GM12878 (cell line): ENCODE measurements around the gene SPIRE2. TPM values are rescaled to one million over a fixed set of nuclear protein-coding genes. Genes with fewer than 3 reads are reported as not detected.

Experiments used
- ATAC-seq: fragments of 200-7000 bp; cut with Tn5 transposase; 3 replicates; pipeline ENCODE4 v1.9.1; 2020; ENCODE audit warnings: mild to moderate bottlenecking, moderate library complexity
- BruUV-seq: library from RNA; stranded (reverse); fragments of 400-500 nt; replicated peaks from 2 replicates; lab custom pipeline; 2021; lab: Mats Ljungman, UMichigan
- CTCF ChIA-PET: fragments of 300-600 bp; sonication (Branson Sonifier 250); formaldehyde crosslinking; extraction: SDS; loops from one replicate; lab custom pipeline; 2021; ENCODE audit warnings: inconsistent platforms; lab: Yijun Ruan, JAX
- POLR2A ChIA-PET: fragments of 350-600 bp; formaldehyde crosslinking; extraction: SDS; loops from one replicate; lab custom pipeline; 2021; ENCODE audit warnings: inconsistent platforms; lab: Charles Lee
- RAD21 ChIA-PET: fragments of 300-600 bp; sonication (Branson Sonifier 250); formaldehyde crosslinking; loops from one replicate; lab custom pipeline; 2023; ENCODE audit warnings: antibody characterized with exemption; ENCODE audit not compliant: unreplicated experiment; lab: Charles Lee
- SMC1A ChIA-PET: fragments of 300-600 bp; sonication (Branson Sonifier 250); formaldehyde crosslinking; loops from one replicate; lab custom pipeline; 2023; ENCODE audit not compliant: unreplicated experiment, uncharacterized antibody; lab: Charles Lee
- DNase-seq: peaks from one replicate; pipeline ENCODE4 v3.0.0-alpha.2; 2011; ENCODE audit warnings: low read depth, low spot score
- FAIRE-seq: peaks from 3 replicates; lab custom pipeline; 2011; peaks lifted over from hg19 to GRCh38; lab: Jason Lieb, UNC
- H2AFZ ChIP-seq: 2 replicates; pipeline ENCODE4 v1.6.0; 2011; ENCODE audit warnings: low read depth, low read length, control low read depth; ENCODE audit not compliant: control insufficient read depth
- H3K27ac ChIP-seq: 2 replicates; pipeline ENCODE4 v1.5.1; 2011; ENCODE audit warnings: control low read depth; ENCODE audit not compliant: control insufficient read depth, insufficient read depth
- H3K27me3 ChIP-seq, 2 experiments: replicated peaks in 1 of 2; 2 replicates each; pipeline versions ENCODE4 v1.6.0 to v1.6.1; 2011; ENCODE audit warnings: low read length in 1 of 2; ENCODE audit not compliant: control insufficient read depth in 2 of 2, insufficient read depth in 2 of 2
- H3K36me3 ChIP-seq, 2 experiments: 2 replicates each; pipeline ENCODE4 v1.5.1; 2011; ENCODE audit warnings: low read length in 1 of 2; ENCODE audit not compliant: control insufficient read depth in 2 of 2, insufficient read depth in 2 of 2
- H3K4me1 ChIP-seq: 2 replicates; pipeline ENCODE4 v1.6.1; 2011; ENCODE audit warnings: mild to moderate bottlenecking, low read length, moderate library complexity, mixed read lengths; ENCODE audit not compliant: control insufficient read depth, insufficient read depth
- H3K4me2 ChIP-seq: 2 replicates; pipeline ENCODE4 v1.6.0; 2011; ENCODE audit warnings: control low read depth; ENCODE audit not compliant: control insufficient read depth, insufficient read depth
- H3K4me3 ChIP-seq: fragments of 200-600 bp; sonication (generic); 2 replicates; pipeline ENCODE4 v1.5.1; 2016
- H3K79me2 ChIP-seq: 2 replicates; pipeline ENCODE4 v1.6.0; 2011; ENCODE audit warnings: low read length; ENCODE audit not compliant: control insufficient read depth, insufficient read depth
- H3K9ac ChIP-seq: 2 replicates; pipeline ENCODE4 v1.8.0; 2011; ENCODE audit warnings: low read length, control low read depth, mixed read lengths; ENCODE audit not compliant: control insufficient read depth, insufficient read depth
- H3K9me3 ChIP-seq: replicated peaks from 3 replicates; pipeline ENCODE4 v1.5.1; 2011; ENCODE audit warnings: mild to moderate bottlenecking, low read length; ENCODE audit not compliant: control insufficient read depth, insufficient read depth
- H4K20me1 ChIP-seq: 2 replicates; pipeline ENCODE4 v1.6.0; 2011; ENCODE audit not compliant: control insufficient read depth, insufficient read depth
- CREM ChIP-seq: IDR thresholded peaks from 2 replicates; pipeline ENCODE4 v1.6.1; 2014; ENCODE audit warnings: antibody characterized with exemption, low read depth
- CTCF ChIP-seq, 3 experiments: IDR thresholded peaks in 2 of 3; conservative IDR thresholded peaks in 1 of 3; 2 replicates each; pipeline ENCODE4 v1.5.1; 2011; ENCODE audit warnings: low read depth in 3 of 3, low read length in 3 of 3, mild to moderate bottlenecking in 3 of 3, control low read depth in 2 of 3, moderate library complexity in 2 of 3, inconsistent platforms in 1 of 3, mixed read lengths in 1 of 3; ENCODE audit not compliant: control insufficient read depth in 2 of 3, insufficient read depth in 1 of 3; ENCODE audit errors: extremely low read depth in 1 of 3
- EED ChIP-seq: sonication (generic); IDR thresholded peaks from 2 replicates; pipeline ENCODE4 v1.6.1; 2016; ENCODE audit warnings: antibody characterized with exemption, low read depth
- FOXK2 ChIP-seq: fragments of 450-650 bp; IDR thresholded peaks from 2 replicates; pipeline ENCODE4 v1.6.1; 2017; ENCODE audit warnings: mild to moderate bottlenecking, moderate library complexity
- GATAD2B ChIP-seq: fragments of 450-650 bp; conservative IDR thresholded peaks from 2 replicates; pipeline ENCODE4 v1.6.1; 2017; ENCODE audit warnings: low read depth, mild to moderate bottlenecking, moderate library complexity
- PAX5 ChIP-seq: IDR thresholded peaks from 2 replicates; pipeline ENCODE4 v1.6.1; 2011; ENCODE audit warnings: low read depth, low read length, borderline replicate concordance
- PBX3 ChIP-seq: IDR thresholded peaks from 2 replicates; pipeline ENCODE4 v1.6.1; 2011; ENCODE audit warnings: mild to moderate bottlenecking, low read depth, low read length, moderate library complexity; ENCODE audit not compliant: insufficient replicate concordance
- PML ChIP-seq: IDR thresholded peaks from 2 replicates; pipeline ENCODE4 v1.6.1; 2012; ENCODE audit warnings: low read length, inconsistent platforms
- POLR2A ChIP-seq: IDR thresholded peaks from 2 replicates; pipeline ENCODE4 v1.6.1; 2011; ENCODE audit warnings: low read depth, mild to moderate bottlenecking, low read length
- RELB ChIP-seq: fragments of 450-650 bp; IDR thresholded peaks from 2 replicates; pipeline ENCODE4 v1.6.1; 2017; ENCODE audit warnings: low read depth, mild to moderate bottlenecking, moderate library complexity
- TARDBP ChIP-seq: IDR thresholded peaks from 2 replicates; pipeline ENCODE4 v1.6.1; 2016; ENCODE audit warnings: borderline replicate concordance
- WGBS: methylation state at CpG from one replicate; pipeline ENCODE4 v1.1.6; 2016; ENCODE audit warnings: low lambda C conversion rate; ENCODE audit not compliant: insufficient replicate concordance, insufficient coverage; ENCODE audit errors: missing lambda C conversion rate; 5-methylcytosine and 5-hydroxymethylcytosine counted together
- in situ Hi-C: fragments of 300-500 bp; cut with MboI; formaldehyde crosslinking; loops from 9 replicates; pipeline ENCODE4 v1.14.3; 2018; ENCODE audit warnings: mixed read lengths
- intact Hi-C: fragments of 100-400 bp; cut with micrococcal nuclease; formaldehyde crosslinking; loops from one replicate; pipeline ENCODE4 v1.14.2; 2022; ENCODE audit not compliant: unreplicated experiment
- polyA plus RNA-seq, 11 experiments: library from polyadenylated mRNA; depleted of rRNA in 4 of 11; unstranded in 6 of 11; stranded (reverse) in 5 of 11; fragments of >200 nt; fragmentation: Nextera tagmentation in 4 of 11; fragmentation: Illumina TruSeq in 1 of 11; extraction: Ambion mirVana in 4 of 11; extraction: Trizol in 1 of 11; gene quantifications; 1 replicate in 1 of 11; 2 replicates in 10 of 11; pipeline versions ENCODE4 v1.2.1 to v1.2.3, GENCODE V29; 2011 to 2016; ENCODE audit warnings: inconsistent platforms in 2 of 11, missing spikeins in 2 of 11, low read depth in 1 of 11
- total RNA-seq, 4 experiments: library from RNA; depleted of rRNA in 3 of 4; stranded (reverse); fragments of >200 nt in 3 of 4; fragmentation: Illumina TruSeq in 1 of 4; extraction: Trizol in 1 of 4; gene quantifications; 2 replicates each; pipeline versions ENCODE4 v1.2.1 to v1.2.3, GENCODE V29; 2013 to 2021

SPIRE2 gene
- total and polyA plus RNA-seq, 10 of the 15 experiments (the other 5 are each of a cell fraction or from before 2014, with no cell fraction given) = 0.03 to 0.64 (median 0.27) TPM; not detected in 1

- Histone ChIP-seq H3K79me2 (no peaks in the 10 kb centered on the region), H2AFZ (no peak overlapping the region), H3K4me1 (peaks cover 11% of the 10 kb centered on the region), H3K27me3 (no peaks in the 10 kb centered on the region), H4K20me1 (no peaks in the 10 kb centered on the region; the same call in 1 of the 2 replicates), H3K4me2 (no peak overlapping the region), H3K36me3 (peaks cover 5 to 10% of the 10 kb centered on the region in 2 experiments), H3K27ac (no peak overlapping the region), H3K9me3 (no peaks in the 10 kb centered on the region), H3K4me3 (no peak overlapping the region), H3K9ac (no peak overlapping the region)
- ChIA-PET SMC1A (no interaction called here), RAD21 (no interaction called here), CTCF (no interaction called here), POLR2A (no interaction called here)
- no peak for ATAC-seq
- no peak for DNase-seq
- in situ Hi-C loops = no loop called here
- intact Hi-C loops = loop anchor here (10.0 kb wide), 1 partner anchor 209 kb away; the partner anchor contains the start of gene SPATA2L
- 87% methylated on average over 29 of the region's 30 CpGs for WGBS
- BruUV-seq = no TSS peak
- TF ChIP-seq PAX5 (no peak), FOXK2 (no peak), TARDBP (peak; percentile 85), POLR2A (peak; percentile 51), CREM (no peak), GATAD2B (no peak), RELB (no peak), CTCF (IDR thresholded peaks at IDR 0.05 in 2 of 3, conservative IDR thresholded peaks at IDR 0.05 in 1 of 3; ENCODE audit: control insufficient read depth in 2 of 3, extremely low read depth in 1 of 3, insufficient read depth in 1 of 3, low read depth in 3 of 3, low read length in 3 of 3) (no peak), EED (no peak), PML (no peak), PBX3 (no peak)
- FAIRE-seq = no peak
Observed at GRCh38 chr16:89913408-89914387, 85.4 kb downstream of the SPIRE2 start.
